Glomerular visceral epithelial cell (primary cell): ENCODE results near the gene TP63.

Source experiments
- DNase-seq: peaks from one replicate; pipeline ENCODE4 v3.0.0-alpha.2; 2016; ENCODE audit errors: extremely low spot score

TP63 gene

GRCh38 chr3:189851682-189852081 lies 220.5 kb downstream of the TP63 start:
- no peak for DNase-seq

- DNase-seq, result no peak
Measured at GRCh38 chr3:189853906-189854305, 222.7 kb downstream of the TP63 start.

- no peak for DNase-seq
Measured at GRCh38 chr3:189860296-189860695, 229.1 kb downstream of the TP63 start.

GRCh38 chr3:189862385-189862998 lies 231.3 kb downstream of the TP63 start:
- DNase-seq, result no peak

GRCh38 chr3:189863031-189863430 lies 231.8 kb downstream of the TP63 start:
- DNase-seq, result no peak

GRCh38 chr3:189868061-189868460 lies 236.9 kb downstream of the TP63 start:
- no peak for DNase-seq

GRCh38 chr3:189869165-189869564 lies 238.0 kb downstream of the TP63 start:
- no peak for DNase-seq

- DNase-seq, result no peak
Measured at GRCh38 chr3:189871418-189871817, 240.2 kb downstream of the TP63 start.

- no peak for DNase-seq
Measured at GRCh38 chr3:189883113-189883753, 252.0 kb downstream of the TP63 start.

GRCh38 chr3:189890496-189890895 lies 259.3 kb downstream of the TP63 start:
- DNase-seq, result no peak

GRCh38 chr3:189896533-189896932 lies 265.3 kb downstream of the TP63 start:
- no peak for DNase-seq

GRCh38 chr3:189897406-189897805 lies 266.2 kb downstream of the TP63 start:
- no peak for DNase-seq

GRCh38 chr3:189898559-189899153 lies 267.5 kb downstream of the TP63 start:
- DNase-seq, result no peak

- no peak for DNase-seq
Measured at GRCh38 chr3:189899186-189899585, 268.0 kb downstream of the TP63 start.

- DNase-seq, result no peak
Measured at GRCh38 chr3:189900578-189900977, 269.4 kb downstream of the TP63 start.

GRCh38 chr3:189901481-189901880 lies 270.3 kb downstream of the TP63 start:
- no peak for DNase-seq

- DNase-seq, result no peak
Measured at GRCh38 chr3:189902230-189903186, 271.3 kb downstream of the TP63 start.

GRCh38 chr3:189903562-189904250 lies 272.5 kb downstream of the TP63 start:
- no peak for DNase-seq

- no peak for DNase-seq
Measured at GRCh38 chr3:189907803-189908202, 276.6 kb downstream of the TP63 start.

GRCh38 chr3:189908646-189909045 lies 277.5 kb downstream of the TP63 start:
- peak; percentile 20 for DNase-seq

- no peak for DNase-seq
Measured at GRCh38 chr3:189909139-189909538, 277.9 kb downstream of the TP63 start.

- DNase-seq, result no peak
Measured at GRCh38 chr3:189909573-189909972, 278.4 kb downstream of the TP63 start.
